Spleen (tissue), 7 donors: Measurements from ENCODE around the gene IRF2.

Source experiments
- CTCF ChIP-seq, 11 experiments: fragments of 200-600 bp in 7 of 11; fragments of 450-650 bp in 4 of 11; sonication (generic) in 4 of 11; IDR thresholded peaks in 8 of 11; conservative IDR thresholded peaks in 3 of 11; 1 replicate in 7 of 11; 2 replicates in 4 of 11; pipeline versions ENCODE4 v1.4.0 to v1.8.0; 2016 to 2021; ENCODE audit warnings: antibody characterized with exemption in 11 of 11, inconsistent platforms in 4 of 11, mild to moderate bottlenecking in 1 of 11
- POLR2A ChIP-seq, 3 donors: fragments of 450-650 bp; IDR thresholded peaks; one replicate each; pipeline ENCODE4 v1.5.1; 2017; ENCODE audit warnings: antibody characterized with exemption in 3 of 3, mild to moderate bottlenecking in 1 of 3
- donor health status: DM: no; HTN: no; CAD: no; lungs with moderate emphysema.
- donor health status: DM: no; HTN: no; CAD: no.
- donor health status: DM: no; HTN: no; CAD: no.

- TF ChIP-seq CTCF (IDR thresholded peaks at IDR 0.05 in 8 of 11, conservative IDR thresholded peaks at IDR 0.05 in 3 of 11) (no peak), POLR2A (IDR thresholded peaks at IDR 0.05) (no peak)
These were observed 36.0 kb downstream of the IRF2 start for GRCh38 chr4:184438375-184438774.
